ENCODE data around the gene ZFHX3. TPM values are rescaled to one million over a fixed set of nuclear protein-coding genes. Genes with fewer than 3 reads are reported as not detected.
"Not testable (repeated sequence)": the region's sequence is repeated elsewhere in the genome, so short reads cannot be mapped to it uniquely, and the experiment has no call there.

Gene ZFHX3
- total and polyA plus RNA-seq, 2 donors (not counting 3 experiments of a cell fraction or from before 2014, with no cell fraction given) = 3.7 to 18.8 TPM

- dilution Hi-C loops (cut with MboI; ENCODE audit: extremely low pct_ligation_motif_present, low sequenced_read_pairs) (no loop called here), intact Hi-C loops (cut with micrococcal nuclease) (no loop called here)
- H3K9me3 ChIP-seq (replicated peaks; ENCODE audit: control insufficient read depth, insufficient read depth, low read length) = no peaks in the 10 kb centered on the region
- H3K4me2 ChIP-seq (ENCODE audit: insufficient read depth, low read length) = no peak overlapping the region
- no peak overlapping the region for H3K9ac ChIP-seq (replicated peaks; ENCODE audit: extremely low read depth, insufficient read depth, low read length)
- no peaks in the 10 kb centered on the region for H3K9me1 ChIP-seq (replicated peaks; ENCODE audit: control insufficient read depth, extremely low read depth, insufficient read depth, low read length)
- H4K20me1 ChIP-seq (replicated peaks; ENCODE audit: control insufficient read depth, extremely low read depth, insufficient read depth, low read length) = no peaks in the 10 kb centered on the region
- no peaks in the 10 kb centered on the region for H3K4me1 ChIP-seq (ENCODE audit: control insufficient read depth, extremely low read depth, insufficient read depth, low read length)
- no peak for TF ChIP-seq POLR2A (IDR thresholded peaks at IDR 0.05; ENCODE audit: low read depth, low read length)
- TF ChIP-seq EZH2 (IDR thresholded peaks at IDR 0.05; ENCODE audit: borderline replicate concordance, low read depth, low read length, severe bottlenecking) = no peak
- no peak for TF ChIP-seq MAX (IDR thresholded peaks at IDR 0.05; ENCODE audit: insufficient read depth, insufficient read length)
- TF ChIP-seq GATA2 (IDR thresholded peaks at IDR 0.05; ENCODE audit: insufficient read depth, insufficient read length, low read depth, low read length) = no peak
- TF ChIP-seq JUN (IDR thresholded peaks at IDR 0.05; ENCODE audit: borderline replicate concordance, insufficient read depth, insufficient read length, low read depth) = no peak
- peaks cover 17% of the 10 kb centered on the region for H3K79me2 ChIP-seq (ENCODE audit: control insufficient read depth, insufficient read depth, low read length)
- no TSS peak for BruUV-seq (replicated peaks)
- H3K27me3 ChIP-seq (ENCODE audit: control insufficient read depth in 2 of 2, insufficient read depth in 2 of 2, low read length in 2 of 2) = no peaks in the 10 kb centered on the region
- H2AFZ ChIP-seq (ENCODE audit: low read depth, low read length) = no peak overlapping the region
- no peaks in the 10 kb centered on the region for H3K36me3 ChIP-seq (ENCODE audit: control insufficient read depth in 2 of 2, extremely low read depth in 1 of 2, insufficient read depth in 2 of 2, low read length in 2 of 2)
- ChIA-PET POLR2A (no interaction called here), CTCF (no interaction called here)
- no peak overlapping the region for H3K27ac ChIP-seq (ENCODE audit: insufficient read depth, low read depth, low read length)
- FAIRE-seq = no peak
- H3K4me3 ChIP-seq (replicated peaks in 1 of 3; ENCODE audit: insufficient read depth in 1 of 3, low read depth in 1 of 3, low read length in 3 of 3) = no peak overlapping the region
- DNase-seq (ENCODE audit: low read depth, low spot score) = no peak
These were observed 50.8 kb downstream of the ZFHX3 start for GRCh38 chr16:72997141-72997542.

- BruUV-seq (replicated peaks) = no TSS peak
- H2AFZ ChIP-seq (ENCODE audit: low read depth, low read length) = no peak overlapping the region
- peaks cover 15% of the 10 kb centered on the region for H3K79me2 ChIP-seq (ENCODE audit: control insufficient read depth, insufficient read depth, low read length)
- DNase-seq (ENCODE audit: low read depth, low spot score) = no peak
- no peaks in the 10 kb centered on the region for H3K36me3 ChIP-seq (ENCODE audit: control insufficient read depth in 2 of 2, extremely low read depth in 1 of 2, insufficient read depth in 2 of 2, low read length in 2 of 2)
- FAIRE-seq = no peak
- ChIA-PET POLR2A (no interaction called here), CTCF (interaction anchor here (1.0 kb wide), 1 partner anchor 46 kb away, joined by 4 read pairs; no protein-coding TSS in a partner anchor)
- intact Hi-C loops (cut with micrococcal nuclease) (no loop called here), dilution Hi-C loops (cut with MboI; ENCODE audit: extremely low pct_ligation_motif_present, low sequenced_read_pairs) (no loop called here)
- H3K27me3 ChIP-seq (ENCODE audit: control insufficient read depth in 2 of 2, insufficient read depth in 2 of 2, low read length in 2 of 2) = no peaks in the 10 kb centered on the region
- no peak overlapping the region for H3K27ac ChIP-seq (ENCODE audit: insufficient read depth, low read depth, low read length)
- H3K4me1 ChIP-seq (ENCODE audit: control insufficient read depth, extremely low read depth, insufficient read depth, low read length) = no peaks in the 10 kb centered on the region
- TF ChIP-seq FOS (IDR thresholded peaks at IDR 0.05; ENCODE audit: borderline replicate concordance, insufficient read depth, low read length) (no peak), POLR2AphosphoS5 (IDR thresholded peaks at IDR 0.05; ENCODE audit: insufficient read depth, low read depth, low read length) (no peak), JUN (IDR thresholded peaks at IDR 0.05; ENCODE audit: borderline replicate concordance, insufficient read depth, insufficient read length, low read depth) (no peak), MYC (IDR thresholded peaks at IDR 0.05; ENCODE audit: low read depth, low read length) (no peak), GATA2 (IDR thresholded peaks at IDR 0.05; ENCODE audit: insufficient read depth, insufficient read length, low read depth, low read length) (no peak), MAX (IDR thresholded peaks at IDR 0.05; ENCODE audit: insufficient read depth, insufficient read length) (no peak), EZH2 (IDR thresholded peaks at IDR 0.05; ENCODE audit: borderline replicate concordance, low read depth, low read length, severe bottlenecking) (no peak)
- no peak overlapping the region for H3K4me2 ChIP-seq (ENCODE audit: insufficient read depth, low read length)
- no peaks in the 10 kb centered on the region for H4K20me1 ChIP-seq (replicated peaks; ENCODE audit: control insufficient read depth, extremely low read depth, insufficient read depth, low read length)
- no peak overlapping the region for H3K9ac ChIP-seq (replicated peaks; ENCODE audit: extremely low read depth, insufficient read depth, low read length)
- H3K4me3 ChIP-seq (replicated peaks in 1 of 3; ENCODE audit: insufficient read depth in 1 of 3, low read depth in 1 of 3, low read length in 3 of 3) = no peak overlapping the region
- no peaks in the 10 kb centered on the region for H3K9me3 ChIP-seq (replicated peaks; ENCODE audit: control insufficient read depth, insufficient read depth, low read length)
- no peaks in the 10 kb centered on the region for H3K9me1 ChIP-seq (replicated peaks; ENCODE audit: control insufficient read depth, extremely low read depth, insufficient read depth, low read length)
These were observed 51.5 kb downstream of the ZFHX3 start for GRCh38 chr16:72996291-72997062.

GRCh38 chr16:72995882-72996270, 52.1 kb downstream of the ZFHX3 start:
- H4K20me1 ChIP-seq (replicated peaks; ENCODE audit: control insufficient read depth, extremely low read depth, insufficient read depth, low read length); H3K9me1 ChIP-seq (replicated peaks; ENCODE audit: control insufficient read depth, extremely low read depth, insufficient read depth, low read length); BruUV-seq (replicated peaks); dilution Hi-C loops (cut with MboI; ENCODE audit: extremely low pct_ligation_motif_present, low sequenced_read_pairs); H3K9me3 ChIP-seq (replicated peaks; ENCODE audit: control insufficient read depth, insufficient read depth, low read length); H3K36me3 ChIP-seq (ENCODE audit: control insufficient read depth in 2 of 2, extremely low read depth in 1 of 2, insufficient read depth in 2 of 2, low read length in 2 of 2); H3K9ac ChIP-seq (replicated peaks; ENCODE audit: extremely low read depth, insufficient read depth, low read length); DNase-seq (ENCODE audit: low read depth, low spot score); H2AFZ ChIP-seq (ENCODE audit: low read depth, low read length); FAIRE-seq; H3K27ac ChIP-seq (ENCODE audit: insufficient read depth, low read depth, low read length); H3K4me1 ChIP-seq (ENCODE audit: control insufficient read depth, extremely low read depth, insufficient read depth, low read length); intact Hi-C loops (cut with micrococcal nuclease); H3K4me3 ChIP-seq (replicated peaks in 1 of 3; ENCODE audit: insufficient read depth in 1 of 3, low read depth in 1 of 3, low read length in 3 of 3); H3K27me3 ChIP-seq (ENCODE audit: control insufficient read depth in 2 of 2, insufficient read depth in 2 of 2, low read length in 2 of 2); H3K4me2 ChIP-seq (ENCODE audit: insufficient read depth, low read length); POLR2A ChIA-PET: not testable (repeated sequence)
- peaks cover 15% of the 10 kb centered on the region for H3K79me2 ChIP-seq (ENCODE audit: control insufficient read depth, insufficient read depth, low read length)
- CTCF ChIA-PET = interaction anchor here (0.6 to 2.5 kb wide), 16 partner anchors 9 to 181 kb away, joined by 3 to 25 read pairs (median 4); no protein-coding TSS in a partner anchor

All from endothelial cell of umbilical vein (primary cell).